GM12878 (cell line): Measurements from ENCODE around the gene HAP1. TPM values are rescaled to one million over a fixed set of nuclear protein-coding genes. Genes with fewer than 3 reads are reported as not detected.
A peak's percentile ranks its signal among the peaks of the same experiment; 100 is the strongest.

Experiments used
- ATAC-seq: fragments of 200-7000 bp; cut with Tn5 transposase; 3 replicates; pipeline ENCODE4 v1.9.1; 2020; ENCODE audit warnings: mild to moderate bottlenecking, moderate library complexity
- BruUV-seq: library from RNA; stranded (reverse); fragments of 400-500 nt; replicated peaks from 2 replicates; lab custom pipeline; 2021; lab: Mats Ljungman, UMichigan
- CTCF ChIA-PET: fragments of 300-600 bp; sonication (Branson Sonifier 250); formaldehyde crosslinking; extraction: SDS; loops from one replicate; lab custom pipeline; 2021; ENCODE audit warnings: inconsistent platforms; lab: Yijun Ruan, JAX
- POLR2A ChIA-PET: fragments of 350-600 bp; formaldehyde crosslinking; extraction: SDS; loops from one replicate; lab custom pipeline; 2021; ENCODE audit warnings: inconsistent platforms; lab: Charles Lee
- RAD21 ChIA-PET: fragments of 300-600 bp; sonication (Branson Sonifier 250); formaldehyde crosslinking; loops from one replicate; lab custom pipeline; 2023; ENCODE audit warnings: antibody characterized with exemption; ENCODE audit not compliant: unreplicated experiment; lab: Charles Lee
- SMC1A ChIA-PET: fragments of 300-600 bp; sonication (Branson Sonifier 250); formaldehyde crosslinking; loops from one replicate; lab custom pipeline; 2023; ENCODE audit not compliant: unreplicated experiment, uncharacterized antibody; lab: Charles Lee
- DNase-seq: peaks from one replicate; pipeline ENCODE4 v3.0.0-alpha.2; 2011; ENCODE audit warnings: low read depth, low spot score
- FAIRE-seq: peaks from 3 replicates; lab custom pipeline; 2011; peaks lifted over from hg19 to GRCh38; lab: Jason Lieb, UNC
- H2AFZ ChIP-seq: 2 replicates; pipeline ENCODE4 v1.6.0; 2011; ENCODE audit warnings: low read depth, low read length, control low read depth; ENCODE audit not compliant: control insufficient read depth
- H3K27ac ChIP-seq: 2 replicates; pipeline ENCODE4 v1.5.1; 2011; ENCODE audit warnings: control low read depth; ENCODE audit not compliant: control insufficient read depth, insufficient read depth
- H3K27me3 ChIP-seq, 2 experiments: replicated peaks in 1 of 2; 2 replicates each; pipeline versions ENCODE4 v1.6.0 to v1.6.1; 2011; ENCODE audit warnings: low read length in 1 of 2; ENCODE audit not compliant: control insufficient read depth in 2 of 2, insufficient read depth in 2 of 2
- H3K36me3 ChIP-seq, 2 experiments: 2 replicates each; pipeline ENCODE4 v1.5.1; 2011; ENCODE audit warnings: low read length in 1 of 2; ENCODE audit not compliant: control insufficient read depth in 2 of 2, insufficient read depth in 2 of 2
- H3K4me1 ChIP-seq: 2 replicates; pipeline ENCODE4 v1.6.1; 2011; ENCODE audit warnings: mild to moderate bottlenecking, low read length, moderate library complexity, mixed read lengths; ENCODE audit not compliant: control insufficient read depth, insufficient read depth
- H3K4me2 ChIP-seq: 2 replicates; pipeline ENCODE4 v1.6.0; 2011; ENCODE audit warnings: control low read depth; ENCODE audit not compliant: control insufficient read depth, insufficient read depth
- H3K4me3 ChIP-seq: fragments of 200-600 bp; sonication (generic); 2 replicates; pipeline ENCODE4 v1.5.1; 2016
- H3K79me2 ChIP-seq: 2 replicates; pipeline ENCODE4 v1.6.0; 2011; ENCODE audit warnings: low read length; ENCODE audit not compliant: control insufficient read depth, insufficient read depth
- H3K9ac ChIP-seq: 2 replicates; pipeline ENCODE4 v1.8.0; 2011; ENCODE audit warnings: low read length, control low read depth, mixed read lengths; ENCODE audit not compliant: control insufficient read depth, insufficient read depth
- H3K9me3 ChIP-seq: replicated peaks from 3 replicates; pipeline ENCODE4 v1.5.1; 2011; ENCODE audit warnings: mild to moderate bottlenecking, low read length; ENCODE audit not compliant: control insufficient read depth, insufficient read depth
- H4K20me1 ChIP-seq: 2 replicates; pipeline ENCODE4 v1.6.0; 2011; ENCODE audit not compliant: control insufficient read depth, insufficient read depth
- BRCA1 ChIP-seq: IDR thresholded peaks from 2 replicates; pipeline ENCODE4 v1.6.1; 2011; ENCODE audit warnings: low read depth, low read length, improper control_type of control experiment
- CHD1 ChIP-seq: IDR thresholded peaks from 2 replicates; pipeline ENCODE4 v1.6.1; 2012; ENCODE audit warnings: low read depth, low read length, improper control_type of control experiment
- EGR1 ChIP-seq, 2 experiments: IDR thresholded peaks; 1 replicate in 1 of 2; 2 replicates in 1 of 2; pipeline ENCODE4 v1.6.1; 2011 to 2012; ENCODE audit warnings: low read depth in 2 of 2, low read length in 2 of 2, borderline replicate concordance in 1 of 2, mild to moderate bottlenecking in 1 of 2, moderate library complexity in 1 of 2
- ETV6 ChIP-seq, 2 experiments: fragments of 450-650 bp in 1 of 2; IDR thresholded peaks in 1 of 2; conservative IDR thresholded peaks in 1 of 2; 2 replicates each; pipeline ENCODE4 v1.6.1; 2014; ENCODE audit warnings: antibody characterized with exemption in 1 of 2, borderline replicate concordance in 1 of 2, low read depth in 1 of 2, mild to moderate bottlenecking in 1 of 2, moderate library complexity in 1 of 2
- HDAC6 ChIP-seq: fragments of 200-600 bp; sonication (generic); IDR thresholded peaks from one replicate; pipeline ENCODE4 v1.8.0; 2017; ENCODE audit warnings: antibody characterized with exemption; ENCODE audit not compliant: unreplicated experiment
- MEF2A ChIP-seq: IDR thresholded peaks from 2 replicates; pipeline ENCODE4 v1.6.1; 2011; ENCODE audit warnings: low read depth, mild to moderate bottlenecking, low read length, moderate library complexity; ENCODE audit not compliant: insufficient read depth
- NFYA ChIP-seq: IDR thresholded peaks from 2 replicates; pipeline ENCODE4 v1.6.1; 2011; ENCODE audit warnings: low read depth, mild to moderate bottlenecking, low read length, improper control_type of control experiment, borderline replicate concordance
- PAX5 ChIP-seq: IDR thresholded peaks from 2 replicates; pipeline ENCODE4 v1.6.1; 2011; ENCODE audit warnings: low read depth, low read length, borderline replicate concordance
- POLR2A ChIP-seq: IDR thresholded peaks from 2 replicates; pipeline ENCODE4 v1.6.1; 2011; ENCODE audit warnings: low read depth, mild to moderate bottlenecking, low read length
- SIX5 ChIP-seq: IDR thresholded peaks from 2 replicates; pipeline ENCODE4 v1.6.1; 2011; ENCODE audit warnings: mild to moderate bottlenecking, low read depth, low read length, moderate library complexity; ENCODE audit not compliant: severe bottlenecking
- SMC3 ChIP-seq: IDR thresholded peaks from 2 replicates; pipeline ENCODE4 v1.6.1; 2011; ENCODE audit warnings: low read length, improper control_type of control experiment, borderline replicate concordance
- STAT3 ChIP-seq: IDR thresholded peaks from 2 replicates; pipeline ENCODE4 v1.6.1; 2011; ENCODE audit warnings: low read depth, low read length, improper control_type of control experiment
- SUPT20H ChIP-seq: IDR thresholded peaks from 2 replicates; pipeline ENCODE4 v1.6.1; 2011; ENCODE audit warnings: low read depth, mild to moderate bottlenecking, low read length, moderate library complexity, borderline replicate concordance; ENCODE audit not compliant: control insufficient read depth
- TCF3 ChIP-seq: IDR thresholded peaks from 2 replicates; pipeline ENCODE4 v1.6.1; 2012; ENCODE audit warnings: low read depth, mild to moderate bottlenecking, low read length, borderline replicate concordance; ENCODE audit not compliant: insufficient read depth
- TCF7 ChIP-seq: IDR thresholded peaks from 2 replicates; pipeline ENCODE4 v1.6.1; 2014; ENCODE audit warnings: antibody characterized with exemption, borderline replicate concordance
- ZNF207 ChIP-seq: fragments of 450-650 bp; IDR thresholded peaks from 2 replicates; pipeline ENCODE4 v1.6.1; 2014; ENCODE audit warnings: antibody characterized with exemption, mild to moderate bottlenecking, borderline replicate concordance
- ZNF217 ChIP-seq: fragments of 450-650 bp; IDR thresholded peaks from 2 replicates; pipeline ENCODE4 v1.6.1; 2017; ENCODE audit warnings: antibody characterized with exemption, mild to moderate bottlenecking
- ZNF384 ChIP-seq: IDR thresholded peaks from 2 replicates; pipeline ENCODE4 v1.6.1; 2012; ENCODE audit warnings: low read depth, mild to moderate bottlenecking, low read length, improper control_type of control experiment, borderline replicate concordance
- ZSCAN29 ChIP-seq: fragments of 450-650 bp; IDR thresholded peaks from 2 replicates; pipeline ENCODE4 v1.6.1; 2017; ENCODE audit warnings: mild to moderate bottlenecking, moderate library complexity
- WGBS: methylation state at CpG from one replicate; pipeline ENCODE4 v1.1.6; 2016; ENCODE audit warnings: low lambda C conversion rate; ENCODE audit not compliant: insufficient replicate concordance, insufficient coverage; ENCODE audit errors: missing lambda C conversion rate; 5-methylcytosine and 5-hydroxymethylcytosine counted together
- in situ Hi-C: fragments of 300-500 bp; cut with MboI; formaldehyde crosslinking; loops from 9 replicates; pipeline ENCODE4 v1.14.3; 2018; ENCODE audit warnings: mixed read lengths
- intact Hi-C: fragments of 100-400 bp; cut with micrococcal nuclease; formaldehyde crosslinking; loops from one replicate; pipeline ENCODE4 v1.14.2; 2022; ENCODE audit not compliant: unreplicated experiment
- polyA plus RNA-seq, 11 experiments: library from polyadenylated mRNA; depleted of rRNA in 4 of 11; unstranded in 6 of 11; stranded (reverse) in 5 of 11; fragments of >200 nt; fragmentation: Nextera tagmentation in 4 of 11; fragmentation: Illumina TruSeq in 1 of 11; extraction: Ambion mirVana in 4 of 11; extraction: Trizol in 1 of 11; gene quantifications; 1 replicate in 1 of 11; 2 replicates in 10 of 11; pipeline versions ENCODE4 v1.2.1 to v1.2.3, GENCODE V29; 2011 to 2016; ENCODE audit warnings: inconsistent platforms in 2 of 11, missing spikeins in 2 of 11, low read depth in 1 of 11
- total RNA-seq, 4 experiments: library from RNA; depleted of rRNA in 3 of 4; stranded (reverse); fragments of >200 nt in 3 of 4; fragmentation: Illumina TruSeq in 1 of 4; extraction: Trizol in 1 of 4; gene quantifications; 2 replicates each; pipeline versions ENCODE4 v1.2.1 to v1.2.3, GENCODE V29; 2013 to 2021
- TF ChIP-seq, protein P1 (sequence below): fragments of 150-350 bp; IDR thresholded peaks from 2 replicates; pipeline ENCODE4 v1.6.1; 2016; ENCODE audit warnings: low read depth, low read length

Gene HAP1
- total and polyA plus RNA-seq, 10 of the 15 experiments (the other 5 are each of a cell fraction or from before 2014, with no cell fraction given), result not detected

DNA sequence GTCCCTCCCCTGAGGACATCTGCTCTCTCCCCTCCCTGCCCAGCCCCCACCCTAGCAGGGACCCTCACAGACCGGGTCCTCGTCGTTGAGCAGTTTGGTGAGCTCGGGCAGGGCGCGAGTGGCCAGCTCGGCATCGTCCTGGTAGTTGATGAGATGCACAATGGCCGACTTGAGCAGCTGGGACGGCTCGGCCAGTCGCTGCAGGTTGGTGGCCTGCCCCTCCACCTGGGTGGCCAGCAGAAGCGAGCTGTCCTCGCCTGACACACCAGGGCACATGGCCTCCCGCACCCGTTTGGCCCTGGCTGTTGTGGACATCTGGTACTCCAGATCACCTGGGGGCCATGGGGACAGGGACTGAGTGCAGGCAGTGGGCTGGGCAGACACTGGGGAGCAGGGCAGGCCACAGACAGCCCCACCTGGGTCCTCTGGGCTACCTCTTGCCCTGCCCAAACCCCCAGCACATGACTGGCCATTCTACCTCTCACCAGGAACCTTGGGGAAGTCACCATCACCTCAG is 35.0 kb upstream of the HAP1 start:
- H3K9me3 ChIP-seq, result no peaks in the 10 kb centered on the region
- no peak for FAIRE-seq
- H3K79me2 ChIP-seq, result peaks cover 4% of the 10 kb centered on the region
- TF ChIP-seq PAX5, result no peak
- no peak for TF ChIP-seq ETV6 (conservative IDR thresholded peaks at IDR 0.05 in 1 of 2, IDR thresholded peaks at IDR 0.05 in 1 of 2; ENCODE audit: borderline replicate concordance in 1 of 2, low read depth in 1 of 2)
- no peak for TF ChIP-seq STAT3
- TF ChIP-seq MEF2A, result no peak
- TF ChIP-seq CHD1, result no peak
- TF ChIP-seq BRCA1, result no peak
- no peak for TF ChIP-seq EGR1 (IDR thresholded peaks at IDR 0.05; ENCODE audit: borderline replicate concordance in 1 of 2, low read depth in 2 of 2, low read length in 2 of 2)
- TF ChIP-seq, protein P1, sequence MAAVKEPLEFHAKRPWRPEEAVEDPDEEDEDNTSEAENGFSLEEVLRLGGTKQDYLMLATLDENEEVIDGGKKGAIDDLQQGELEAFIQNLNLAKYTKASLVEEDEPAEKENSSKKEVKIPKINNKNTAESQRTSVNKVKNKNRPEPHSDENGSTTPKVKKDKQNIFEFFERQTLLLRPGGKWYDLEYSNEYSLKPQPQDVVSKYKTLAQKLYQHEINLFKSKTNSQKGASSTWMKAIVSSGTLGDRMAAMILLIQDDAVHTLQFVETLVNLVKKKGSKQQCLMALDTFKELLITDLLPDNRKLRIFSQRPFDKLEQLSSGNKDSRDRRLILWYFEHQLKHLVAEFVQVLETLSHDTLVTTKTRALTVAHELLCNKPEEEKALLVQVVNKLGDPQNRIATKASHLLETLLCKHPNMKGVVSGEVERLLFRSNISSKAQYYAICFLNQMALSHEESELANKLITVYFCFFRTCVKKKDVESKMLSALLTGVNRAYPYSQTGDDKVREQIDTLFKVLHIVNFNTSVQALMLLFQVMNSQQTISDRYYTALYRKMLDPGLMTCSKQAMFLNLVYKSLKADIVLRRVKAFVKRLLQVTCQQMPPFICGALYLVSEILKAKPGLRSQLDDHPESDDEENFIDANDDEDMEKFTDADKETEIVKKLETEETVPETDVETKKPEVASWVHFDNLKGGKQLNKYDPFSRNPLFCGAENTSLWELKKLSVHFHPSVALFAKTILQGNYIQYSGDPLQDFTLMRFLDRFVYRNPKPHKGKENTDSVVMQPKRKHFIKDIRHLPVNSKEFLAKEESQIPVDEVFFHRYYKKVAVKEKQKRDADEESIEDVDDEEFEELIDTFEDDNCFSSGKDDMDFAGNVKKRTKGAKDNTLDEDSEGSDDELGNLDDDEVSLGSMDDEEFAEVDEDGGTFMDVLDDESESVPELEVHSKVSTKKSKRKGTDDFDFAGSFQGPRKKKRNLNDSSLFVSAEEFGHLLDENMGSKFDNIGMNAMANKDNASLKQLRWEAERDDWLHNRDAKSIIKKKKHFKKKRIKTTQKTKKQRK, result no peak
- TF ChIP-seq HDAC6, result no peak
- no peak for TF ChIP-seq POLR2A
- TF ChIP-seq SUPT20H, result no peak
- no peak for TF ChIP-seq TCF3
- no peak for TF ChIP-seq SIX5
- no peak for TF ChIP-seq ZNF217
- no peak for TF ChIP-seq ZNF384
- no peak for TF ChIP-seq ZSCAN29
- no peak for TF ChIP-seq SMC3
- no peak for TF ChIP-seq NFYA
- TF ChIP-seq TCF7, result no peak
- TF ChIP-seq ZNF207, result no peak
- H3K36me3 ChIP-seq, result peaks cover 0 to 3% of the 10 kb centered on the region in 2 experiments; a peak in 2 of 4 replicates
- no peaks in the 10 kb centered on the region for H4K20me1 ChIP-seq
- in situ Hi-C loops (no loop called here), intact Hi-C loops (no loop called here)
- no peak overlapping the region for H3K27ac ChIP-seq
- H2AFZ ChIP-seq, result no peak overlapping the region
- no peak overlapping the region for H3K4me3 ChIP-seq
- RAD21 ChIA-PET, result interaction anchor here (1.5 kb wide), 1 partner anchor 32 kb away, joined by 4 read pairs; no protein-coding TSS in a partner anchor
- no peak for DNase-seq
- POLR2A ChIA-PET, result no interaction called here
- no peak overlapping the region for H3K4me2 ChIP-seq
- H3K4me1 ChIP-seq, result no peaks in the 10 kb centered on the region
- SMC1A ChIA-PET, result no interaction called here
- CTCF ChIA-PET, result interaction anchor here (0.6 to 1.5 kb wide), 2 partner anchors 33 to 194 kb away, joined by 3 read pairs; no protein-coding TSS in a partner anchor
- no peak overlapping the region for H3K9ac ChIP-seq
- H3K27me3 ChIP-seq, result no peaks in the 10 kb centered on the region; a peak in 1 of 4 replicates
- WGBS, result 67% methylated on average over 16 of the region's 16 CpGs
- no peak for ATAC-seq
- TSS peak; percentile 39 for BruUV-seq
